Prostate gland (tissue), 2 donors: ENCODE measurements around the gene NPR2. TPM values are rescaled to one million over a fixed set of nuclear protein-coding genes. Genes with fewer than 3 reads are reported as not detected.

Experiments
- DNase-seq: peaks from one replicate; pipeline ENCODE4 v3.0.0-alpha.2; 2019; ENCODE audit warnings: low spot score
- H3K27ac ChIP-seq, 2 donors: fragments of 200-600 bp; sonication (generic); 2 replicates each; pipeline ENCODE4 v1.5.1; 2017 to 2019
- H3K27me3 ChIP-seq: fragments of 200-600 bp; sonication (generic); replicated peaks from 2 replicates; pipeline ENCODE4 v1.5.1; 2019; ENCODE audit not compliant: insufficient read depth
- H3K36me3 ChIP-seq, 2 donors: fragments of 200-600 bp; sonication (generic); 1 replicate in 1 of 2; 2 replicates in 1 of 2; pipeline versions ENCODE4 v1.5.1 to v1.8.1; 2017 to 2019
- H3K4me1 ChIP-seq: fragments of 200-600 bp; sonication (generic); replicated peaks from 2 replicates; pipeline ENCODE4 v1.5.1; 2019
- H3K4me3 ChIP-seq, 2 donors: fragments of 200-600 bp; sonication (generic); 2 replicates each; pipeline ENCODE4 v1.5.1; 2017 to 2019
- H3K9me3 ChIP-seq: fragments of 200-600 bp; sonication (generic); 2 replicates; pipeline ENCODE4 v1.5.1; 2017
- CTCF ChIP-seq, 4 experiments: fragments of 200-600 bp in 2 of 4; fragments of 450-650 bp in 2 of 4; sonication (generic) in 2 of 4; IDR thresholded peaks; 1 replicate in 3 of 4; 2 replicates in 1 of 4; pipeline ENCODE4 v1.5.1; 2016 to 2019; ENCODE audit warnings: antibody characterized with exemption in 4 of 4, mild to moderate bottlenecking in 2 of 4, moderate library complexity in 2 of 4
- POLR2A ChIP-seq: fragments of 450-650 bp; IDR thresholded peaks from one replicate; pipeline ENCODE4 v1.6.1; 2016; ENCODE audit warnings: antibody characterized with exemption, mild to moderate bottlenecking
- POLR2AphosphoS5 ChIP-seq: sonication (generic); formaldehyde crosslinking; IDR thresholded peaks from one replicate; pipeline ENCODE4 v1.6.1; 2017; ENCODE audit warnings: antibody characterized with exemption
- WGBS: methylation state at CpG from one replicate; pipeline ENCODE4 v1.1.5; 2018; 5-methylcytosine and 5-hydroxymethylcytosine counted together
- intact Hi-C: fragments of 100-400 bp; cut with DNase I; formaldehyde crosslinking; loops from one replicate; pipeline ENCODE4 v1.14.2; 2022
- total RNA-seq, 2 donors: library from RNA; depleted of rRNA; stranded (reverse); fragments of >200 nt; gene quantifications; one replicate each; pipeline ENCODE4 v1.1.0, GENCODE V29; 2016

Gene NPR2
- total RNA-seq, 2 donors from 2014 or later = 17.3 to 33.2 TPM

- H3K4me1 ChIP-seq = no peaks in the 10 kb centered on the region
- intact Hi-C loops = no loop called here
- 48% methylated on average over 2 of the region's 2 CpGs for WGBS
- no peaks in the 10 kb centered on the region for H3K9me3 ChIP-seq
- no peak for DNase-seq
- H3K27ac ChIP-seq = no peak overlapping the region
- H3K27me3 ChIP-seq = no peaks in the 10 kb centered on the region
- TF ChIP-seq POLR2A = no peak
- peak; percentile 13 for TF ChIP-seq POLR2AphosphoS5
- no peak overlapping the region for H3K4me3 ChIP-seq
- H3K36me3 ChIP-seq = no peaks in the 10 kb centered on the region
These were observed 30.7 kb upstream of the NPR2 start for GRCh38 chr9:35760651-35761050.

DNA sequence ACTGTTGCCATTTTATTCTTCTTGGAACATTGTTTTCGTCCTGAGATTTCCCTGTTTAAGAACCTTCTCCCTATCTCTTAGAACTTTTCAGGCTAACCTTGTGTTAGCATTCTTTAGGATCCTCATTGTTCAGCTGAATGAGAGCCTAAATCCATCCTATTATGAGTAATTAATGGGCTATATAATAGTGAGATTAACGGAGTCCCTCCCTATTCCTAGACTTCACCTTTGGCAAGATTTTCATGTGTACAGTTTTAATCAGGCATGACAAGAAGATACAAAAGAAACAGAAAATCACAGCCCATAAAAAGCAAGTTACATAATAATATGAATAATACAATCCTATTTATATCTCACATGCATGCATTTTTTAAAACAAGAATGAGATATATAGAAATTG lies 28.2 kb upstream of the NPR2 start:
- DNase-seq = no peak
- TF ChIP-seq CTCF (IDR thresholded peaks at IDR 0.05) = no peak
- no peak for TF ChIP-seq POLR2AphosphoS5
- no peak for TF ChIP-seq POLR2A
- WGBS = 66% methylated on average over 2 of the region's 2 CpGs

GRCh38 chr9:35763803-35764202 lies 27.6 kb upstream of the NPR2 start:
- no peaks in the 10 kb centered on the region for H3K36me3 ChIP-seq
- intact Hi-C loops = no loop called here
- DNase-seq = no peak
- no peaks in the 10 kb centered on the region for H3K9me3 ChIP-seq
- H3K27ac ChIP-seq = no peak overlapping the region
- no peak for TF ChIP-seq POLR2AphosphoS5
- no peak for TF ChIP-seq CTCF (IDR thresholded peaks at IDR 0.05)
- no peak for TF ChIP-seq POLR2A
- 88% methylated on average over 1 of the region's 1 CpG for WGBS
- H3K4me3 ChIP-seq = no peak overlapping the region
- H3K27me3 ChIP-seq = no peaks in the 10 kb centered on the region
- no peaks in the 10 kb centered on the region for H3K4me1 ChIP-seq

More for the DNA sequence above, 28.2 kb upstream of the NPR2 start:
- Histone ChIP-seq H3K9me3 (no peaks in the 10 kb centered on the region), H3K27ac (no peak overlapping the region), H3K27me3 (no peaks in the 10 kb centered on the region), H3K4me3 (no peak overlapping the region), H3K36me3 (no peaks in the 10 kb centered on the region), H3K4me1 (no peaks in the 10 kb centered on the region)
- intact Hi-C loops = no loop called here

GRCh38 chr9:35766997-35767396 lies 24.4 kb upstream of the NPR2 start:
- no peak for TF ChIP-seq CTCF (IDR thresholded peaks at IDR 0.05)
- TF ChIP-seq POLR2AphosphoS5 = no peak
- TF ChIP-seq POLR2A = no peak
- Histone ChIP-seq H3K4me3 (no peak overlapping the region), H3K4me1 (peaks cover 19% of the 10 kb centered on the region), H3K27ac (no peak overlapping the region), H3K36me3 (no peaks in the 10 kb centered on the region), H3K9me3 (no peaks in the 10 kb centered on the region), H3K27me3 (no peaks in the 10 kb centered on the region)
- no peak for DNase-seq
- intact Hi-C loops = no loop called here
- WGBS = 83% methylated on average over 2 of the region's 2 CpGs

GRCh38 chr9:35767458-35767857 lies 23.9 kb upstream of the NPR2 start:
- no peak for TF ChIP-seq CTCF (IDR thresholded peaks at IDR 0.05)
- TF ChIP-seq POLR2A = no peak
- TF ChIP-seq POLR2AphosphoS5 = no peak
- 89% methylated on average over 1 of the region's 1 CpG for WGBS
- intact Hi-C loops = no loop called here
- Histone ChIP-seq H3K9me3 (no peaks in the 10 kb centered on the region), H3K36me3 (no peaks in the 10 kb centered on the region), H3K27me3 (no peaks in the 10 kb centered on the region), H3K27ac (no peak overlapping the region), H3K4me1 (peaks cover 21% of the 10 kb centered on the region), H3K4me3 (no peak overlapping the region)
- DNase-seq = no peak
